Rectal smooth muscle tissue (tissue), 1 donor: Measurements from ENCODE around the gene CPLX4.
A peak's percentile ranks its signal among the peaks of the same experiment; 100 is the strongest.

Experiments used
- H3K27ac ChIP-seq: one replicate; pipeline ENCODE4 v1.7.0; 2013; ENCODE audit warnings: low read depth, low read length, inconsistent platforms
- H3K27me3 ChIP-seq: one replicate; pipeline ENCODE4 v1.7.0; 2013; ENCODE audit warnings: low read length; ENCODE audit not compliant: control insufficient read depth, insufficient read depth
- H3K36me3 ChIP-seq: one replicate; pipeline ENCODE4 v1.7.0; 2013; ENCODE audit warnings: low read length; ENCODE audit not compliant: control insufficient read depth, insufficient read depth
- H3K4me1 ChIP-seq: one replicate; pipeline ENCODE4 v1.7.0; 2013; ENCODE audit warnings: low read length; ENCODE audit not compliant: control insufficient read depth, insufficient read depth
- H3K4me3 ChIP-seq: one replicate; pipeline ENCODE4 v1.7.0; 2013; ENCODE audit warnings: low read length
- H3K9ac ChIP-seq: one replicate; pipeline ENCODE4 v1.7.0; 2013; ENCODE audit warnings: low read length

CPLX4 gene, protein sequence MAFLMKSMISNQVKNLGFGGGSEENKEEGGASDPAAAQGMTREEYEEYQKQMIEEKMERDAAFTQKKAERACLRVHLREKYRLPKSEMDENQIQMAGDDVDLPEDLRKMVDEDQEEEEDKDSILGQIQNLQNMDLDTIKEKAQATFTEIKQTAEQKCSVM

DNA sequence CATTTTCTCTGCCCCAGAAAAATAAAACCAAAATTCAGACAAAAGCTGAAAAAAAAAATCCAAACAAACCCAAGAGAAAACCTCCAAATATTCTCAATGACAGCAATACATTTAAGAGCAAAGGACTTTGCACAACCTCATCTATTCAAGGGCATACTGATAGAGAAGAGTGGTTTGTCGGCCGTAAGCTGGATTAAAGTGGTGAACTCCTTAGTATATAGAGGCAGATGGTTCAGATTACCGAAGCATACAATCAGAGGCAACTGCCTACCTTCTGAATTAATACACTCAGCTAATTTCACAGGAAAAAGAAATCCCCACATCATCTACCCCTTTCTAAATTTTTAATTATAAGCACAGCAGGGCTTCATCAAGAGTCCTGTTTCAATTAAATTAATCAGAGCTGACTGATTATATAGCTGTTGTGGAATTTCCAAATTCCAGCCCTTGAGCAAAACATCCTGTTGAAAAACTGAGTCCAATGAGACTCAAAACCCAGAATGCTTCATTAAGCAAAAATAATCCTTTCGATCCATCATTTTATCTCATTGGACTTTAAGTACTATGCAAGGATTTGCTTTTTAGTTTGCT lies at the start of gene CPLX4:
Gene CPLX4 (minus strand): TSS at position 190 of the 591 bp plus-strand sequence. CDS start 187 bp downstream, at position 3.
- no peak within 1 kb of the TSS for H3K27ac ChIP-seq
- no peak within 1 kb of the TSS for H3K4me3 ChIP-seq
- no peaks in the 10 kb centered on the region for H3K36me3 ChIP-seq
- no peaks in the 10 kb centered on the region for H3K27me3 ChIP-seq
- no peak within 1 kb of the TSS for H3K9ac ChIP-seq
- no peaks in the 10 kb centered on the region for H3K4me1 ChIP-seq

DNA sequence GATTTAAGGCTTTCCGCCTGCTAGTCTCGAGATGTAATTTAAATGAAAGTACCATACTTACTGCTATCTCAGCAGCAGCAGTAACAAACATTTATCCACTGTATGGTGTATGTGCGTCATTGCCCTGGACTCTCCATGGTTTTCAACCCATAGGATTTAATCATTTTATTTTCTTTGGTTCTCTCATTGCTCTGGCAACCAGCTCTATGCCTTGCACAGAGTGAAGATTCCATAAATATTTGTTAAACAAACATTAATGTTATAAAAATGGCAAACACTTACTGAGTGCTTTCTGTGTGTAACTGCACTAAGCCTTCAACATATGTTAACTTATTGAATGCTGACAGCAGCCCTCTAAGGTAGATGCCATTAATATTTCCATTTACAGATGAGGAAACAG lies 41.9 kb upstream of the CPLX4 start:
- H3K4me3 ChIP-seq: peak overlapping the region; percentile 81
- peaks cover 1% of the 10 kb centered on the region for H3K36me3 ChIP-seq
- no peaks in the 10 kb centered on the region for H3K27me3 ChIP-seq
- H3K27ac ChIP-seq: no peak overlapping the region
- no peak overlapping the region for H3K9ac ChIP-seq
- H3K4me1 ChIP-seq: peaks cover 6% of the 10 kb centered on the region

DNA sequence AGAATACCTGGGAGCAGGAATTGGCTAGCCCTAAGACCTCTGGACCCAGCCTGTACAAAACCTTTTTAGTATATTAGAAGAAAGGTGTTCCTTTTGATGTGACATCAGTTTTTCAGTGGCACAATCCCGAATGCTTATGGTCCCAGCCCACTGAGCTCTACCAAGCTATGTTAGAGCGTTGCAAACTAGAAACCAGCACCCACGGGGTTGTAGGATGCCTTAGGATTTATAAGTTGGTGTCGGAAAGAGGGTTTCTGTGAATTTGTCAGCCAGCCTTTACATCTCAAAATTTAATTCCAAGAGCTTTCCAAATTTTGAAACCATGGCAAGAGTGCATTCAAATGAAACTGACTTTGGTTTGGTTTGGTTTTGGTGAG lies 41.1 kb upstream of the CPLX4 start:
- Histone ChIP-seq H3K36me3 (peaks cover 3% of the 10 kb centered on the region), H3K4me1 (peaks cover 6% of the 10 kb centered on the region), H3K27me3 (no peaks in the 10 kb centered on the region), H3K9ac (peak overlapping the region; percentile 67), H3K27ac (no peak overlapping the region), H3K4me3 (peak overlapping the region; percentile 81)

DNA sequence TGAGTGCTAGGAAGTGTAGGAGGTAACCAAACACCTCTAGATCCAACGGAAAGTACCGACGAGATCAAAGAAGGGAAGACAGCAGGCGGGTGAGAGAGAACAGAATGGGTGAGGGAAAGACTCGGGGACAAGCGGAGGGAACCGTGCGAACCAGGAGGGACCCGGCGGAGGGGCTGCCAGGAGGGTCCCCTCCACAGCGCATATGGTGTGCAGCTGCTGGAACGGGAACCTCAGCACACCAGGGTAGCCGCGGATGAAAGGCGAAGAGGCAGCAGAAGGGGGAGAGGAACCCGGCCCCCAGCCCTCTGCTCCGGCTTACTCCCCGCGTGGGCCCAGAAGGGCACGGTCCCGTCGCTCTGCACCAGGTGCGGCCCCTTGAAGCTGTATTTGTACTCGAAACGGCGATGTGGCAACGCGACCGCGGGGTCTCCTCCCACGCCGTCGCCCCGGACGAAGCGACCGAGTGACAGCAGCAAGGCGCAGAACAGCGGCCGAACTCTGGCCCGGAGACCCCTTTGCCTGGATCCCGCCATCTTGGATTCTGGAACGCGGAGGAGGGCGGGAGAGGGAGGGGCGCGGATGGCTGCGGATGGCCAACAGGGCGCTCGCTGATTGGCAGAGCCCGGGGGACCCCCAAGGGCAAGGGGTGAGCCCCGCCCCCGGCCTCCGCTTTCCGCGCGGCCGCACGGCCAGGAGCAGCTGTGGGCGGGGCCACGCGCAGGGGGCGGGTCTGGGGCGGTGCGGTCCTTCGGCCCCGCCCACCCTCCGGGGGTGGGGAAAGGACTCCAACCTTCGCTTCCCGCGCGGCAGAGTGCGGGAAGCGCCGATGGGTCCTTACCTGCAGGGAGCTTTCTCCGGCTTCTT lies 40.5 kb upstream of the CPLX4 start, which contains the start of gene LMAN1:
Gene LMAN1 (minus strand): TSS at position 554 of the 864 bp plus-strand sequence. CDS start 21 bp downstream, at position 533.
- Histone ChIP-seq H3K4me1 (peaks cover 6% of the 10 kb centered on the region), H3K27ac (peak within 1 kb of the TSS; percentile 86), H3K9ac (peak within 1 kb of the TSS; percentile 67), H3K4me3 (peak within 1 kb of the TSS; percentile 81), H3K36me3 (peaks cover 3% of the 10 kb centered on the region), H3K27me3 (no peaks in the 10 kb centered on the region)

DNA sequence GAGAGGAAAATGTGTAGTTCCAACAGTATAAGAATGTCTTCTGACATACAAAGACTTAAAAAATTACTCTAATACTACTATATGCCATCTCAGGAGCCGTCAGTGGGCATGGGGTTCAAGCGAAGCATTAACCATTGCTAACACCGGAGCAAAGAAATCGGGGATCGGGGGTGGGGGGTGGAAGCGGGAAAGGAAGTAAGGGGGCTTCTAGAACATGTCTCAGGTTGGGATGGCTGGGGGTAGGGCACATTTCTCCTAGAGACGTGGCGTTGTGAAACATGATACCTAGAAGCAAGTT lies 39.9 kb upstream of the CPLX4 start:
- Histone ChIP-seq H3K27me3 (no peaks in the 10 kb centered on the region), H3K36me3 (peaks cover 3% of the 10 kb centered on the region), H3K4me3 (peak overlapping the region; percentile 73), H3K27ac (peak overlapping the region; percentile 86), H3K4me1 (peaks cover 6% of the 10 kb centered on the region), H3K9ac (peak overlapping the region; percentile 47)

DNA sequence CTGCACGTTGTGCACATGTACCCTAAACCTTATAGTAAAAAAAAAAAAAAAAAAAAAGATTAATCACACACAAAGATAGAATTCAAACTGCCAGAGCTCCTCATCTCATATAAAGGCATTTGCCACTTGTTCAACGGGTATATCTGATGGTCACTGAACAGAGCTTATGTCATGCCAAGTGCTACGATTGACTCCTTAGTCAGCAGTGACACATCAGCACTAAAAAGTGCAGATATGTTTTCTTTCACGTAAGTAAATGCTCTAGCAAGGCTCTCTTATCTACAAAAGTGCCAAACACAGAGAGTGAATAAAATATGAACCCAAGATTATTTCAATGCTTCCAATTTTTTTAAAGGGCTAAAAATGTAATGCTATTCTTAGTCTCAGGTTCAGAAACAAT lies 39.5 kb upstream of the CPLX4 start:
- H3K36me3 ChIP-seq: peaks cover 3% of the 10 kb centered on the region
- H3K27me3 ChIP-seq: no peaks in the 10 kb centered on the region
- H3K27ac ChIP-seq: peak overlapping the region; percentile 86
- peaks cover 6% of the 10 kb centered on the region for H3K4me1 ChIP-seq
- peak overlapping the region; percentile 73 for H3K4me3 ChIP-seq
- H3K9ac ChIP-seq: no peak overlapping the region

DNA sequence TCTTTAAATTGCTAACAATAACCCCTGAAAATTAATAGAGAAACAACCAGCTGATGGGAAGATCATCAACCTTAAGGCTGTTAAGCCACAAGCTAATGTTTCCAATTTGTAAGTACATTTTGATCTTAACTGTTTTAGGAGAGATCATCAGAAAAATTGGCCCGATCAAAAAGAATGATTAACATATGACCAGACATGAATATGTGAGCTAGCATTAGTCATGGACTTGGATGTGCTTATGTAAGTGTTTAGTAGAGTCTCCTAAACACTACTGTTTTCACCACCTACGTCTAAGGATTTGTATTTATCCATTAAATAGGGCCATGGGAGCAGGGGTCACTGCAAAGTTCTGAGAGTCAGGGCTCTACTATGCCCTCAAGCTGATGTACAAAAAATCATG lies 36.3 kb upstream of the CPLX4 start:
- H3K36me3 ChIP-seq: peaks cover 18% of the 10 kb centered on the region
- H3K4me1 ChIP-seq: peaks cover 2% of the 10 kb centered on the region
- no peaks in the 10 kb centered on the region for H3K27me3 ChIP-seq
- no peak overlapping the region for H3K4me3 ChIP-seq
- no peak overlapping the region for H3K9ac ChIP-seq
- no peak overlapping the region for H3K27ac ChIP-seq

DNA sequence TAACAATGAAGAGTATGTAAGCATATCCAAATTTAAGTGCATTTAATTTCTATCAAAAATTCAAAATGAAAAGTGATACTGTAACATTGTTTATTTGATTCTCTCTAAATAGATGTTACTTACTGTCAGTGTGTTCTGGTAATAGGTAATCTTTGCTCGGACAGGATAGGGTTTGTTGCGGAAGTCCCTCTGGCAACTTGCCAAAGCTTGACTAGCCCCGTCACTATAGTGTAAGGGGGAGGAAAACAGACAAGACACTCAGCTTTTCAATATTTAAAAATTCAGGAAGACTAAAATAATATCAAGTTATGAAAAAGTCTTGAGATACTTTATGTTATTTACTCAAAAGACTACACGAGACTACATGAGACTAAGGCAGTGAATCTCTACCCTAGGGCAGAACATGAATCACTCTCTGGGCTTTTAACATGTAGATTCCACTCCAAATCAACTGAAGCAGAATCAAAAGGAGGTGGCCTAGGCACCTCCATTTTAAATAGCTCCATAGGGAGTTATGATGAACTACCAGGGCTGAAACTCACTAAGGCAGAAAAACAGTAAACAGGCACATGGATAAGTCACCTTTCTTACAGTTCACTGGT lies 34.7 kb upstream of the CPLX4 start:
- Histone ChIP-seq H3K27ac (no peak overlapping the region), H3K4me3 (no peak overlapping the region), H3K9ac (no peak overlapping the region), H3K36me3 (peaks cover 18% of the 10 kb centered on the region), H3K4me1 (no peaks in the 10 kb centered on the region), H3K27me3 (no peaks in the 10 kb centered on the region)

DNA sequence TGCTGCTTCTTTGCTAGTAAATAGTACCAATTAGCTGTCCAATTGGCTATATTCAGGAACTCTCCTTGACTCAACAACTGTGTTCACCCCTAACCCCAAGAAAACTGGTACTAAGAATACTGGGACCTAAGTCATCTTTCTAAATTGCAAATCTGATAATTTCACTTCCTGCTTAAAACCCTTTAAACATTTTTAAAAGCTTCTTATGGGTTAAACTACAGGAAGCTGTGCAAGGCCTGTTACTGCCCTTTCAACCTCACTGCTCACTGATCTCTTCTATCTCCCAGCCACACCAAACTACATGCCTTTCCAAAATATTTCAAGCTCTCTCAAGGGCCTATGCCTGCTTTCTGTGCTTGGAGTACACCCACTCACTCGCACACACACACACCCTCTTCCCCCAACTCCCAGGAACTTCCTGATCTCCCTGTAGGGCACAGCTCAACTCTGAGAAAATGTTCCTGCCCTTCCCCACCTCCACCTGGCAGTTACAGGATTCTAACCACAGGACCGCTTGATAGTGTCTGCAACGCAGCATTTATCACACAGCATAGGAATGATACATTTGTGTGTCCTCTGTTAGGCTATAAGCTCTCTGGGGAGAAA lies 33.9 kb upstream of the CPLX4 start:
- Histone ChIP-seq H3K36me3 (peaks cover 18% of the 10 kb centered on the region), H3K27me3 (no peaks in the 10 kb centered on the region), H3K9ac (no peak overlapping the region), H3K4me3 (no peak overlapping the region), H3K27ac (no peak overlapping the region), H3K4me1 (no peaks in the 10 kb centered on the region)

DNA sequence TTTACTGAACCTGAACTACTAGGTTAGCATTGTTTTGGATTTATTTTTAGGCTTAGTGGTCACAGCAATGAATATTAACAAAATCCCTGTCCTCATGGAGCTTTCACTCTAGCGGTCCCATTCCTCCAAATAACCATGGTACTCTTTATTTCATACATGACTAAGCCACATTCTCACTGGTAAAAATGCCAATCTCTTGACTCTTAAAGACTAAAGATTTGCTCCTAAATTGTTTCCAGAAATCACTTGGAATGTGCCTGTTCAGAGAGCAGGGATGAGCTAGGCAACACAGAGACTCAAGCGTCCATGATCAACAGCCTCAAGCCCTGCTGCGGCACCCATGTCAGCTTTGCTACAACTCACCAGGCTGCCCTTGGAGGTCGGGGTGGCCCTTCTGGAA lies 27.1 kb upstream of the CPLX4 start:
- Histone ChIP-seq H3K9ac (no peak overlapping the region), H3K36me3 (peaks cover 7% of the 10 kb centered on the region), H3K27ac (no peak overlapping the region), H3K27me3 (no peaks in the 10 kb centered on the region), H3K4me1 (no peaks in the 10 kb centered on the region), H3K4me3 (no peak overlapping the region)

DNA sequence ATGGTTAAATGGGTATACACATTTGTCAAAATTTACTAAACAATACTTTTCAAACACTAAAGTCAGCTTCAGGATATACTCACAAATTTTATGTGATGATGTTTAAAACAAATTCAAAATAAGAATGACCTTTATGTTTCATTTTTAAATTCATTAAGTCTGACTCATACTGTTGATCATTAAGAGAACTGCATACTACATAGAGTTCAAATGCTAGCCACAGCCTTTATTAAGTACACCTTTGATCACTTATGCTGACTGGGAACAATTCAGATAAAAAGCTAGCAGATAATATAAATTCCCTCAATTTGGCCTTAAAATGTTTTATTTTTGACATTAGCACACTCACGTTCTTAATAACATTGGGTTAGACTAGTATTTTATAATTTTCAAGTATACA lies 26.5 kb upstream of the CPLX4 start:
- Histone ChIP-seq H3K4me1 (no peaks in the 10 kb centered on the region), H3K27ac (no peak overlapping the region), H3K9ac (no peak overlapping the region), H3K27me3 (no peaks in the 10 kb centered on the region), H3K4me3 (no peak overlapping the region), H3K36me3 (peaks cover 11% of the 10 kb centered on the region)

DNA sequence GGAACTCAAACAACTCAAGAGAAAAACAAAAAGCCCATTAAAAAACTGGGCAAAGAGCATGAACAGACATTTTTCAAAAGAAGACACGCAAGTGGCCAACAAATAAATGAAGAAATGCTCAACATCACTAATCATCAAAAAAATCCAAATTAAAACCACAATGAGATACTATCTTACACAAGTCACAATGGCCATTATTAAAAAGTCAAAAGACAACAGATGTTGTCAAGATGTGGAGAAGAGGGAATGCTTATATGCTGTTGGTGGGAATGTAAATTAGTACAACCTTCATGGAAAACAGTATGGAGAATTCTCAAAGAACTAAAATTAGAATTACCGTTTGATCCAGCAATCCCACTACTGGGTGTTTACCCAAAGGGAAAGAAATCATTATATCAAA lies 25.5 kb upstream of the CPLX4 start:
- no peaks in the 10 kb centered on the region for H3K4me1 ChIP-seq
- no peaks in the 10 kb centered on the region for H3K27me3 ChIP-seq
- H3K36me3 ChIP-seq: peaks cover 19% of the 10 kb centered on the region
- no peak overlapping the region for H3K9ac ChIP-seq
- no peak overlapping the region for H3K4me3 ChIP-seq
- H3K27ac ChIP-seq: no peak overlapping the region
